Esophagus muscularis mucosa (tissue), 4 donors: Measurements from ENCODE around the gene TCF7L2.

Source experiments
- EP300 ChIP-seq: sonication (generic); formaldehyde crosslinking; IDR thresholded peaks from one replicate; pipeline ENCODE4 v1.6.1; 2017; ENCODE audit warnings: antibody characterized with exemption
- POLR2A ChIP-seq: fragments of 450-650 bp; IDR thresholded peaks from one replicate; pipeline ENCODE4 v1.6.1; 2017; ENCODE audit warnings: antibody characterized with exemption, moderate library complexity, mild to moderate bottlenecking, low read depth
- TF ChIP-seq, protein P1 (sequence below), 3 experiments: fragments of 200-600 bp in 2 of 3; fragments of 450-650 bp in 1 of 3; sonication (generic) in 2 of 3; IDR thresholded peaks; one replicate each; pipeline ENCODE4 v1.5.1; 2017 to 2019; ENCODE audit warnings: antibody characterized with exemption in 3 of 3, mild to moderate bottlenecking in 2 of 3, moderate library complexity in 1 of 3

DNA sequence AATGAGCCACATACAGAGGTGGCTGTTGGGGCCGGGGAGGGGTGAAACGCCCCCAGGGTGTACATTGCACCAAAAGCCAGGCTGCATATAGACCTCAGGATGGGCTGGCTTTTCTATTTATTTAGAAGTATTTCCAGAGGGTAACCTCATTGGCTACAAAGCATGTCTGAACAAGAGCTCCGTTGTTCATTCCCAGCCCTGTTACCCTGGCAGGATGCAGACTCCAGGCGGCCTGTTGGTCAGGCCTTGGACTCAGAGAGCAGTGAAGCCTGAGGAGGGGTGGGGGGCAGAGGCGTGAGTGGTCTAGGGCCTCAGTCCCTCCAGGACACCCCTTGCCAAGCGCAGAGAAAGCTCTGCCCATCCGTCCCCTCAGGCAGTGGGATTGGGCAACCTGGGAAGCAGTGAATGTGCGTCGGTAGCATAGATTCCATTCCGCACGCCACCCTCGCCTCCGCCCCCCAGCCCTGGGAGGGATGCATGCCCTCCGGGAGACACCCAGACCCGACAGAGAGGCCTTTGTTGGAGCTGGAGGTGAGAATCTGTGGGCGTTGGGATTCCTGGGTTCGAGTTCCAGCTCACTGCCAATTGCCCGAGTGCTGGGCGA lies 41.9 kb downstream of the TCF7L2 start:
- TF ChIP-seq POLR2A (no peak), EP300 (no peak)
- TF ChIP-seq, protein P1, sequence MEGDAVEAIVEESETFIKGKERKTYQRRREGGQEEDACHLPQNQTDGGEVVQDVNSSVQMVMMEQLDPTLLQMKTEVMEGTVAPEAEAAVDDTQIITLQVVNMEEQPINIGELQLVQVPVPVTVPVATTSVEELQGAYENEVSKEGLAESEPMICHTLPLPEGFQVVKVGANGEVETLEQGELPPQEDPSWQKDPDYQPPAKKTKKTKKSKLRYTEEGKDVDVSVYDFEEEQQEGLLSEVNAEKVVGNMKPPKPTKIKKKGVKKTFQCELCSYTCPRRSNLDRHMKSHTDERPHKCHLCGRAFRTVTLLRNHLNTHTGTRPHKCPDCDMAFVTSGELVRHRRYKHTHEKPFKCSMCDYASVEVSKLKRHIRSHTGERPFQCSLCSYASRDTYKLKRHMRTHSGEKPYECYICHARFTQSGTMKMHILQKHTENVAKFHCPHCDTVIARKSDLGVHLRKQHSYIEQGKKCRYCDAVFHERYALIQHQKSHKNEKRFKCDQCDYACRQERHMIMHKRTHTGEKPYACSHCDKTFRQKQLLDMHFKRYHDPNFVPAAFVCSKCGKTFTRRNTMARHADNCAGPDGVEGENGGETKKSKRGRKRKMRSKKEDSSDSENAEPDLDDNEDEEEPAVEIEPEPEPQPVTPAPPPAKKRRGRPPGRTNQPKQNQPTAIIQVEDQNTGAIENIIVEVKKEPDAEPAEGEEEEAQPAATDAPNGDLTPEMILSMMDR (IDR thresholded peaks at IDR 0.05) = no peak
